GM18867 (cell line): Measurements from ENCODE around the gene CBLL1.
A peak's percentile ranks its signal among the peaks of the same experiment; 100 is the strongest.

Experiments
- ATAC-seq: cut with Tn5 transposase; IDR thresholded peaks from one replicate; pipeline ENCODE4 v1.9.1; 2021; ENCODE audit warnings: mild to moderate bottlenecking, moderate library complexity; ENCODE audit not compliant: unreplicated experiment

Gene CBLL1, protein sequence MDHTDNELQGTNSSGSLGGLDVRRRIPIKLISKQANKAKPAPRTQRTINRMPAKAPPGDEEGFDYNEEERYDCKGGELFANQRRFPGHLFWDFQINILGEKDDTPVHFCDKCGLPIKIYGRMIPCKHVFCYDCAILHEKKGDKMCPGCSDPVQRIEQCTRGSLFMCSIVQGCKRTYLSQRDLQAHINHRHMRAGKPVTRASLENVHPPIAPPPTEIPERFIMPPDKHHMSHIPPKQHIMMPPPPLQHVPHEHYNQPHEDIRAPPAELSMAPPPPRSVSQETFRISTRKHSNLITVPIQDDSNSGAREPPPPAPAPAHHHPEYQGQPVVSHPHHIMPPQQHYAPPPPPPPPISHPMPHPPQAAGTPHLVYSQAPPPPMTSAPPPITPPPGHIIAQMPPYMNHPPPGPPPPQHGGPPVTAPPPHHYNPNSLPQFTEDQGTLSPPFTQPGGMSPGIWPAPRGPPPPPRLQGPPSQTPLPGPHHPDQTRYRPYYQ

GRCh38 chr7:107743567-107744344, at the start of gene CBLL1:
Gene CBLL1 (plus strand): TSS chr7:107744142. CDS start chr7:107744164, 22 bp downstream.
- ATAC-seq, result peak; percentile 91

- no peak for ATAC-seq
These were observed 49.6 kb upstream of the CBLL1 start for GRCh38 chr7:107694386-107694785.

DNA sequence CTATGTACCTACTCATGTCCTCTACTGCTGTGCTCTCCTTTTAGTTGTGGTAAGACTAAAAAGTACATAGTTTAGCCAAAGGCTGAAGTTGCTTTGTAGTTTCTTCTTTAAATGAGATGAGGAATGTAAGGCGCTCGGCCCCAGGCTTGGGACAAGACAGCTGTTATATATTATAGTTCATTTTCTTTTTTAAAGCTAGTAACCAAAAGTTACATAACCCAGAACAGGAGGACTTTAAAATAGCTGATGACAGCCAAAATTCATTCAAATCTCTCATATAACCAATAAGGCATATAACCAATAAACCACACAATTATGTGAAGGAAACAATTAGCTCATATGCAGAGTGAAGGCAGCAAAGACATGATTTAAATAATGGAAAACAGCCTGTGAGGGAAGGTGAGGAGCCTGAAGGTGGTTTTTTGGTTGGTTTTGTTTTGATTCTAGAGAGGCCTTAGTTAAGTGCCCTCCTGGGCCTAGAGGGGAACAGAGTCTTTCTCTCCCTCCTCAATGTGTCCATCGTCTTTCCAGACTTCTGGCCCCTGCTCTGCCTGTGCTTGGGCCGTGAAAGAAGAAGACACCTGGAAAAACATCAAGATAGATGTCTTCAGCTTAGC, 47.5 kb upstream of the CBLL1 start:
- no peak for ATAC-seq

GRCh38 chr7:107697321-107698049, 46.5 kb upstream of the CBLL1 start:
- ATAC-seq, result no peak

DNA sequence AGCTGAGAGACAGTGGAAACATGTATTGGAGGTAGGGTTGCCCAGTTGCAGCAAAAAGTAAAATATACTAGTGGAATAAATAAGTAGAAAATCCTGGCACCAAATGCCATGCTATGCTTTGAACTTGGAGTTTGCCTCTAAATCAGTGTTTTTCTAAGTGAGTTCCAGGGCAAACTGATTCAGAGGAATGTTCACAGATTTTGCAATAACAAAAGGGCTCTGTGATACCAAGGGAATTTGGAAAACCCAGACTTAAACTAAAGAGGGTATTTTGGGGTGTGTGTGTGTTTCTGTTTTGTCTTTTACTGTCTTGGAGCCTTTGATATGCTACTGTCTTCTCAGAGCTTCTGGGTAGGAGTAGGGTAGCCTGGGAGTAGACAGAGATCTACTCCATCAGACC, 43.4 kb upstream of the CBLL1 start:
- no peak for ATAC-seq

- no peak for ATAC-seq
These were observed 42.8 kb upstream of the CBLL1 start for GRCh38 chr7:107701191-107701590.

DNA sequence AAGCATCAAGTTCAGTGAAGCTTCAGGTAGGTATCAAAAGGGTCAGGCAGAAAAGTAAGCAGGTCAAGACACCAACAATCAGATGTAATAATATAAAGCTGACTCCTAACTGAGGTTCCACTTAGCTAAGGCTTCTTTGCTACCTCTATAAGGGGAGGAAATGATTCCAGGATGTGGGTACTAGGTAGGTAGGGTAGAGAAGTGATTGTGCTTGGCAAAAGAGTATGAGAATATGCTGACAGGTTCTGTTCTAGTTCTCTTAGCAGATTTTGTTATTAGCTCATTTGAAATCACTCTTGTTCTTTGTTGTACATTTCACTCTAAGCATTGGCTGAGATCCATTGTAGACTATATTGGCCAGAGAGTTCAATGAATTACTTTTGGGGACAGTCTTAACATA, 40.7 kb upstream of the CBLL1 start:
- ATAC-seq, result no peak

DNA sequence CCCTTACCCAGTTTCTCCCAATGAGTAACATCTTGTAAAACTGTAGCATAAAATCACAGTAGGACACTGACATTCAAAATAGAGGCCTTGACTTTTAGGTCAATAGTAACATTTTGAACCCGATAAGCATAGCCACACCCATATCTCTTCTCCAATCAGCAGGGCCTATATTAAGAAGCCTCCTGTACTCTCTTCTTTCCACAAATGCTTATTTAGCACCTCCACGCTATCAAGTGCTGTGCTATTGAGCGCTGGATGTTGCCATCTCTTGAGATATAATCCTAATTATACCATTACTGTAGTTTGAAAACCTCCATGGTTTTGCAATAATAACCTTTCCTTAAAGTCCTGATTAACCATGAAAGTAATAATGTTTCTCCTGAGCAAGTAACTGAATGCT, 40.1 kb upstream of the CBLL1 start:
- no peak for ATAC-seq

DNA sequence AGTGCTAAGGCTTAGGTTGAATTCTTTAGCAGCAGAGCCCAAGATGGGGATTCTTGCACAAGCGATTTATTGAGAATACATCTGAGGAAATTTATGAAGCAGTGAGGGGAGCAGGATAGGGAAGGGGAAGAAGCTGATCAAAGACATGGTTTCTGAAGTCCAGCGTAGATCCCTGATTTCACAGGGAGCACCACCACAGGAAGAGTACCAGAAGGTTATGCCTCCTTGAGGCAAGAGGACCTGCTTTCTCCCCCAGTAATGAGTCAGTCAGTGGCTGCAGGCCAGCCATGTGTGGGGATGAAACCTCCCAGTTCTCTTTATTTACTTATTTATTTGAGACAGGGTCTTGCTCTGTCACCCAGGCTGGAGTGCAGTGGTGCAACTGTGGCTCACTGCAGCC, 35.0 kb upstream of the CBLL1 start:
- no peak for ATAC-seq

DNA sequence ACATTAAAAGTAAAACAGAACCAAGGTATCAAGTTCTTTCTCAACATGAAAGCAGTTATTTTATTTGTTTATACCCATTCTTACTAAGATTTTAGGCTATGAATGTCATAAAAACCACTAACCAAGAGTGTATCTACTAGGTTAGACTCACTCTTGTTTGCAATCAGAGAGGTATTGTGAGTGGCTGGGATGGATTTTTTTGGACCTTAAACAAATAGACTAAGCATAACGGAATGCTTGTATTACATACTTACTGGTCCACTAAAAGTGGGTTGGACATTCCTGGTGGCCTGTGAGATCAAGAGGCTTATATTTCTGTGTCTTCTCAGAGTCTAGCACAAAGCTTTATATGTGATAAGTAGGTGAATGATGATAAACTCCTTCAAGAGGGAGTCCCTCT, 32.6 kb upstream of the CBLL1 start:
- ATAC-seq, result no peak

DNA sequence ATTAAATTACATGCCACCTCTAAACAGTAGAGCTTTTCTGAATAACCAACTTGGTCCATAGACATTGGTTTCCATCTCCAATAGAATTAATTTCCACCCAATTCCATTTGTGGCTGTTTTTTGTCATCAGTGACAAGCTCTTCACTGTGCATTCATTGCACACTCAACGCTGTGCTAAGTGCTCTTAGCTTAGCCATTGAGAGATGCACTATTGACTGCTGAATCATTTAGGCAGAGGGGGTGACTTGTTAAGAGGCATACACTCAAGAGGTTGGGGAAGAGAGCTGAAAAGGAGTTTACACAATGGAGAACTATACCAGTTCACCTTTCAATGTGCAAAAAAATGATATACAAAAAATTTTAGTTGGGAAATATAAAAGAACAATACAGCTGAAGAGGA, 31.9 kb upstream of the CBLL1 start:
- ATAC-seq, result no peak

DNA sequence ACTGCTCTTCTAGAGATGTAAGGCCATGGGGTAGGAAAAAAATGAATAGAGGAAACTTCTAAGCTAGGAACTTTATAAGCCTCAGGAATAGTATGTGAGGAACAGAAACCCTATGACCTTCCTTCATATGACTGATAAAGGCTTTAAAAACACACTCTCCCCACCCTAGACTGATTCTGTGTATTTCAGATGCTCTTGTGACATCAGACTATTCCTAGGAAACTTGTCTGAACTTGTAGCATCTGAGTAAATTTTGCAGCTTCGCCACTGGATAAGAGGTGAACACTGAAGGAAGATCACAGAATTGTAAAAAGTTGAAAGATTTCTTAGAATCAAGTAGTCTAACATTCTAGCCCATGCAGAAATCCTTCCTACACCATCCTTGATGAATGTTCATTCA, 31.0 kb upstream of the CBLL1 start:
- no peak for ATAC-seq

- no peak for ATAC-seq
These were observed 28.4 kb upstream of the CBLL1 start for GRCh38 chr7:107715531-107715930.

- no peak for ATAC-seq
These were observed 25.3 kb upstream of the CBLL1 start for GRCh38 chr7:107718456-107719193.

DNA sequence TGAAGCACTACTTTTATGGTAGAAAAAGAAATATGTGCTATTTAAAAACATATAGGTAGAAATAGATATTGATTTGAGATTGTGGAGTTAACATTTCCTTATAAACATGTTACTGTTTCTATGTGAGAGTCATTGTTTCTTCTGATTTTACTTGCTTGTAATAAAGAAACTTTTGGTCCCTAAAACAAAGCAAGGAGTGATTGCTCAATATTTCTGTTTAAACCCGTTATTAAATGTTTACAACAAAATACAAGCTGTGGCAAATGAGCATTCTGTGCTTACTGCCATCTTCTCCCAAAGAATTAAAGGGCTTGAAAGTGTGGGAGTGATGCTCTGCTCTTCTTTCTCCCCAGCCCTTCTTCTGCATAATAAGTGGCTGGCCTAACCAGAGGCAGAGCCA, 22.7 kb upstream of the CBLL1 start:
- ATAC-seq, result no peak

- ATAC-seq, result no peak
These were observed 20.7 kb upstream of the CBLL1 start for GRCh38 chr7:107723255-107723654.

DNA sequence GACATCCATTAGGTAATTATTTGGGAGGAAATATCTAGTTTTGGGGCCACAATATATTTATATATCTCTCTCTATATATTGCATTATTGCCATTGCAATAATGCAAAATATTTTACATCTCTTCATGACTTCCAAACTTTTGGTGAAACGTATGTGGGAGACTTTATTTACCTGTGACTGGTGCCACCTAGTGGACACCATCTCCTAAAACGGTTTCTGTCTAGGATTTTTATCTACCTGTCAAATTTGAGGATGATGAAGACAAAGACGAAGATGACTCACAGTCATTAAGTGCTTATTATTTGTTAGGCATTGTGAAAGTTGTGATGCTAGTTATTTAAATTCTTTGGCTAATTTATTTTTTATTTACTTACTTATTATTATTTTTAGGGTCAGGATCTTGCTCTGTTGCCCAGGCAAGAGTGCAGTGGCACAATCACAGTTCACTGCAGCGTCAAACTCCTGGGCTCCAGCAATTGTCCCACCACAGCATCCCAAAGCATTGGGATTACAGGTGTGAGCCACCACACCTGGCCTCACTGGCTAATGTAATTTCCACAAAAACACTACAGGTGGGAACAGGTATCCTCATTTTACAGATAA, 18.7 kb upstream of the CBLL1 start:
- ATAC-seq, result no peak

GRCh38 chr7:107726356-107727130, 17.4 kb upstream of the CBLL1 start:
- ATAC-seq, result no peak

- ATAC-seq, result no peak
These were observed 15.7 kb upstream of the CBLL1 start for GRCh38 chr7:107728276-107728675.
